ENCODE data around the gene TMEM214. TPM values are rescaled to one million over a fixed set of nuclear protein-coding genes. Genes with fewer than 3 reads are reported as not detected.
A peak's percentile ranks its signal among the peaks of the same experiment; 100 is the strongest.

Gene TMEM214
- polyA plus RNA-seq, 1 donor from 2014 or later, result 10.3 TPM

- H3F3A ChIP-seq (ENCODE audit: insufficient read depth, low read length, poor library complexity, severe bottlenecking), result no peaks in the 10 kb centered on the region
- no peaks in the 10 kb centered on the region for H3K27me3 ChIP-seq (ENCODE audit: insufficient read depth, low read depth, low read length)
- TF ChIP-seq SMC3 (conservative IDR thresholded peaks at IDR 0.05; ENCODE audit: poor library complexity) (no peak), MXI1 (conservative IDR thresholded peaks at IDR 0.05; ENCODE audit: poor library complexity, severe bottlenecking) (no peak), POLR2AphosphoS5 (IDR thresholded peaks at IDR 0.05) (no peak), CTCF (IDR thresholded peaks at IDR 0.05; ENCODE audit: poor library complexity, severe bottlenecking) (no peak), EZH2 (IDR thresholded peaks at IDR 0.05; ENCODE audit: borderline replicate concordance, insufficient read depth, low read length, poor library complexity, severe bottlenecking) (no peak), TAF1 (IDR thresholded peaks at IDR 0.05; ENCODE audit: low read depth) (no peak), RAD21 (conservative IDR thresholded peaks at IDR 0.05) (no peak), EP300 (conservative IDR thresholded peaks at IDR 0.05; ENCODE audit: poor library complexity, severe bottlenecking) (no peak)
- no peak overlapping the region for H2AFZ ChIP-seq (ENCODE audit: low read depth, low read length)
- no peaks in the 10 kb centered on the region for H3K9me2 ChIP-seq (ENCODE audit: insufficient read depth, low read length)
- H3K79me2 ChIP-seq (replicated peaks; ENCODE audit: insufficient read depth, low read length), result no peaks in the 10 kb centered on the region
- no peak overlapping the region for H3K4me2 ChIP-seq (ENCODE audit: low read length)
- H3K9ac ChIP-seq (ENCODE audit: low read length), result no peak overlapping the region
- H3K9me3 ChIP-seq (ENCODE audit: low read length), result no peaks in the 10 kb centered on the region
- H3K36me3 ChIP-seq (ENCODE audit: insufficient read depth, low read length), result no peaks in the 10 kb centered on the region
- no peak overlapping the region for H3K27ac ChIP-seq (ENCODE audit: low read length)
- no peak overlapping the region for H3K4me3 ChIP-seq (ENCODE audit: low read length)
- no peaks in the 10 kb centered on the region for H4K20me1 ChIP-seq (ENCODE audit: insufficient read depth)
These were observed 17.9 kb upstream of the TMEM214 start for GRCh38 chr2:27014771-27015433.

- H3K9ac ChIP-seq (ENCODE audit: low read length), result no peak overlapping the region
- no peak overlapping the region for H2AFZ ChIP-seq (ENCODE audit: low read depth, low read length)
- H4K20me1 ChIP-seq (ENCODE audit: insufficient read depth), result no peaks in the 10 kb centered on the region
- no peak overlapping the region for H3K27ac ChIP-seq (ENCODE audit: low read length)
- no peaks in the 10 kb centered on the region for H3K9me3 ChIP-seq (ENCODE audit: low read length)
- no peaks in the 10 kb centered on the region for H3K36me3 ChIP-seq (ENCODE audit: insufficient read depth, low read length)
- no peaks in the 10 kb centered on the region for H3K27me3 ChIP-seq (ENCODE audit: insufficient read depth, low read depth, low read length)
- H3F3A ChIP-seq (ENCODE audit: insufficient read depth, low read length, poor library complexity, severe bottlenecking), result no peaks in the 10 kb centered on the region
- H3K4me3 ChIP-seq (ENCODE audit: low read length), result no peak overlapping the region
- no peak overlapping the region for H3K4me2 ChIP-seq (ENCODE audit: low read length)
- no peaks in the 10 kb centered on the region for H3K79me2 ChIP-seq (replicated peaks; ENCODE audit: insufficient read depth, low read length)
- TF ChIP-seq RAD21 (conservative IDR thresholded peaks at IDR 0.05), result peak; percentile 69
- TF ChIP-seq SMC3 (conservative IDR thresholded peaks at IDR 0.05; ENCODE audit: poor library complexity), result peak; percentile 76
- TF ChIP-seq EZH2 (IDR thresholded peaks at IDR 0.05; ENCODE audit: borderline replicate concordance, insufficient read depth, low read length, poor library complexity, severe bottlenecking), result no peak
- TF ChIP-seq CTCF (IDR thresholded peaks at IDR 0.05; ENCODE audit: poor library complexity, severe bottlenecking), result peak; percentile 71
- no peak for TF ChIP-seq MXI1 (conservative IDR thresholded peaks at IDR 0.05; ENCODE audit: poor library complexity, severe bottlenecking)
- no peaks in the 10 kb centered on the region for H3K9me2 ChIP-seq (ENCODE audit: insufficient read depth, low read length)
These were observed 15.9 kb upstream of the TMEM214 start for GRCh38 chr2:27016801-27017325.
